Measurements from ENCODE around the gene HOXB8. TPM values are rescaled to one million over a fixed set of nuclear protein-coding genes. Genes with fewer than 3 reads are reported as not detected.

The HOXB8 gene
- total RNA-seq, 3 donors from 2014 or later (not counting 1 experiment from before 2014, with no cell fraction given), result not detected

- ATAC-seq (no peak), DNase-seq (no peak)
- Histone ChIP-seq H3K27ac (ENCODE audit: low read length) (no peak overlapping the region), H3K36me3 (ENCODE audit: control insufficient read depth, insufficient read depth, low read length) (no peaks in the 10 kb centered on the region), H3K4me1 (ENCODE audit: control insufficient read depth, insufficient read depth, low read length) (peaks cover 28% of the 10 kb centered on the region), H3K9me3 (ENCODE audit: control insufficient read depth, insufficient read depth, low read length) (no peaks in the 10 kb centered on the region), H3K27me3 (ENCODE audit: control insufficient read depth, insufficient read depth, low read length) (peaks cover 64% of the 10 kb centered on the region), H3K4me3 (ENCODE audit: low read length) (no peak overlapping the region)
- H3K27ac Mint-ChIP-seq, result no peak overlapping the region
- WGBS (ENCODE audit: insufficient coverage), result 78% methylated on average over 27 of the region's 27 CpGs
- intact Hi-C loops (cut with micrococcal nuclease), result no loop called here
- H3K4me3 Mint-ChIP-seq, result peak overlapping the region; percentile 64
- H3K4me1 Mint-ChIP-seq, result peaks cover 18 to 22% of the 10 kb centered on the region in 2 donors
- peaks cover 80 to 90% of the 10 kb centered on the region in 2 donors for H3K27me3 Mint-ChIP-seq (ENCODE audit: low read depth in 2 of 2)
- no peaks in the 10 kb centered on the region for H3K36me3 Mint-ChIP-seq
- no peaks in the 10 kb centered on the region for H3K9me3 Mint-ChIP-seq
- no peak for TF ChIP-seq CTCF (IDR thresholded peaks at IDR 0.05)
Observed at GRCh38 chr17:48627623-48628521, 12.8 kb upstream of the HOXB8 start.

GRCh38 chr17:48627118-48627597 is 12.1 kb upstream of the HOXB8 start:
- no peak for TF ChIP-seq CTCF (IDR thresholded peaks at IDR 0.05)
- H3K27me3 Mint-ChIP-seq (ENCODE audit: low read depth in 2 of 2), result peaks cover 80 to 90% of the 10 kb centered on the region in 2 donors
- WGBS (ENCODE audit: insufficient coverage), result 63% methylated on average over 4 of the region's 5 CpGs
- Histone ChIP-seq H3K36me3 (ENCODE audit: control insufficient read depth, insufficient read depth, low read length) (no peaks in the 10 kb centered on the region), H3K9me3 (ENCODE audit: control insufficient read depth, insufficient read depth, low read length) (no peaks in the 10 kb centered on the region), H3K27me3 (ENCODE audit: control insufficient read depth, insufficient read depth, low read length) (peaks cover 64% of the 10 kb centered on the region), H3K4me3 (ENCODE audit: low read length) (no peak overlapping the region), H3K4me1 (ENCODE audit: control insufficient read depth, insufficient read depth, low read length) (peaks cover 28% of the 10 kb centered on the region), H3K27ac (ENCODE audit: low read length) (no peak overlapping the region)
- H3K27ac Mint-ChIP-seq, result no peak overlapping the region
- intact Hi-C loops (cut with micrococcal nuclease), result no loop called here
- H3K4me3 Mint-ChIP-seq, result peak overlapping the region; percentile 89
- no peaks in the 10 kb centered on the region for H3K9me3 Mint-ChIP-seq
- ATAC-seq, result no peak
- peaks cover 18 to 20% of the 10 kb centered on the region in 2 donors for H3K4me1 Mint-ChIP-seq
- DNase-seq, result no peak
- H3K36me3 Mint-ChIP-seq, result no peaks in the 10 kb centered on the region

- ATAC-seq, result peak; percentile 70 to 76 (median 71)
- intact Hi-C loops (cut with micrococcal nuclease), result no loop called here
- peaks cover 81 to 86% of the 10 kb centered on the region in 2 donors for H3K27me3 Mint-ChIP-seq (ENCODE audit: low read depth in 2 of 2)
- H3K27ac ChIP-seq (ENCODE audit: low read length), result no peak within 1 kb of the TSS
- no peak for TF ChIP-seq CTCF (IDR thresholded peaks at IDR 0.05)
- no peaks in the 10 kb centered on the region for H3K36me3 Mint-ChIP-seq
- peak within 1 kb of the TSS; percentile 89 for H3K4me3 Mint-ChIP-seq
- peak within 1 kb of the TSS; percentile 14 for H3K4me3 ChIP-seq (ENCODE audit: low read length)
- WGBS (ENCODE audit: insufficient coverage), result 5% methylated on average over 31 of the region's 50 CpGs
- DNase-seq, result peak; percentile 51 to 71
- peaks cover 28% of the 10 kb centered on the region for H3K4me1 ChIP-seq (ENCODE audit: control insufficient read depth, insufficient read depth, low read length)
- H3K9me3 Mint-ChIP-seq, result no peaks in the 10 kb centered on the region
- H3K4me1 Mint-ChIP-seq, result peaks cover 18 to 20% of the 10 kb centered on the region in 2 donors
- peaks cover 68% of the 10 kb centered on the region for H3K27me3 ChIP-seq (ENCODE audit: control insufficient read depth, insufficient read depth, low read length)
- H3K27ac Mint-ChIP-seq, result peak within 1 kb of the TSS; percentile 35 to 84
- H3K9me3 ChIP-seq (ENCODE audit: control insufficient read depth, insufficient read depth, low read length), result no peaks in the 10 kb centered on the region
- H3K36me3 ChIP-seq (ENCODE audit: control insufficient read depth, insufficient read depth, low read length), result no peaks in the 10 kb centered on the region
Observed at GRCh38 chr17:48626245-48627117, 11.4 kb upstream of the HOXB8 start, which contains the start of gene HOXB9. HOXB9 (minus strand) TSS chr17:48626358; CDS start chr17:48626269, 89 bp downstream.
